Spleen (tissue), 11 donors: ENCODE results near the gene LCAT. TPM values are rescaled to one million over a fixed set of nuclear protein-coding genes. Genes with fewer than 3 reads are reported as not detected.
A peak's percentile ranks its signal among the peaks of the same experiment; 100 is the strongest.

ENCODE experiments used
- DNase-seq: peaks from one replicate; pipeline ENCODE4 v3.0.0-alpha.2; 2020
- H3K27ac ChIP-seq, 8 donors: fragments of 200-600 bp; sonication (generic) in 7 of 8; 1 replicate in 4 of 8; 2 replicates in 4 of 8; pipeline versions ENCODE4 v1.5.0 to v1.8.0; 2016 to 2021; ENCODE audit warnings: inconsistent platforms in 4 of 8, mild to moderate bottlenecking in 4 of 8, moderate library complexity in 1 of 8
- H3K27me3 ChIP-seq, 7 donors: fragments of 200-600 bp; sonication (generic) in 6 of 7; replicated peaks in 1 of 7; 1 replicate in 4 of 7; 2 replicates in 3 of 7; pipeline versions ENCODE4 v1.5.0 to v1.8.0; 2016 to 2021; ENCODE audit warnings: inconsistent platforms in 3 of 7, mild to moderate bottlenecking in 1 of 7
- H3K36me3 ChIP-seq, 6 donors: fragments of 200-600 bp; sonication (generic) in 5 of 6; 1 replicate in 4 of 6; 2 replicates in 2 of 6; pipeline versions ENCODE4 v1.5.0 to v1.8.0; 2016 to 2021; ENCODE audit warnings: inconsistent platforms in 2 of 6
- H3K4me1 ChIP-seq, 6 donors: fragments of 200-600 bp; sonication (generic) in 5 of 6; 1 replicate in 3 of 6; 2 replicates in 3 of 6; pipeline versions ENCODE4 v1.5.0 to v1.8.0; 2016 to 2021; ENCODE audit warnings: inconsistent platforms in 3 of 6
- H3K4me3 ChIP-seq, 8 donors: fragments of 200-600 bp; sonication (generic) in 7 of 8; 1 replicate in 4 of 8; 2 replicates in 4 of 8; pipeline versions ENCODE4 v1.5.0 to v1.8.0; 2016 to 2021; ENCODE audit warnings: inconsistent platforms in 4 of 8, mild to moderate bottlenecking in 4 of 8, moderate library complexity in 2 of 8
- H3K9me3 ChIP-seq, 8 donors: fragments of 200-600 bp; sonication (generic) in 7 of 8; 1 replicate in 4 of 8; 2 replicates in 4 of 8; pipeline versions ENCODE4 v1.5.0 to v1.8.0; 2016 to 2021; ENCODE audit warnings: inconsistent platforms in 4 of 8
- POLR2A ChIP-seq, 3 donors: fragments of 450-650 bp; IDR thresholded peaks; one replicate each; pipeline ENCODE4 v1.5.1; 2017; ENCODE audit warnings: antibody characterized with exemption in 3 of 3, mild to moderate bottlenecking in 1 of 3
- POLR2AphosphoS5 ChIP-seq, 3 donors: sonication (generic); formaldehyde crosslinking; IDR thresholded peaks; one replicate each; pipeline ENCODE4 v1.5.1; 2017; ENCODE audit warnings: antibody characterized with exemption in 3 of 3
- WGBS, 5 donors: extraction: QIAGEN DNeasy Blood & Tissue Kit in 3 of 5; methylation state at CpG; one replicate each; pipeline versions ENCODE4 v1.1.5 to v1.1.7; 2013 to 2018; 5-methylcytosine and 5-hydroxymethylcytosine counted together
- intact Hi-C: fragments of 100-400 bp; cut with DNase I; formaldehyde crosslinking; loops from one replicate; pipeline ENCODE4 v1.15.0; 2023; ENCODE audit warnings: low total_unique reads
- polyA plus RNA-seq, 3 donors: library from polyadenylated mRNA; stranded (reverse); fragments of 200-250 nt; gene quantifications; one replicate each; pipeline ENCODE4 v1.2.1, GENCODE V29; 2013
- total RNA-seq, 7 donors: library from RNA; depleted of rRNA in 3 of 7; stranded (reverse); fragments of >200 nt in 3 of 7; fragmentation: NEBNext Ultra II Directional in 4 of 7; extraction: Animal tissue kit (Norgen Biotek cat#: 25700) in 4 of 7; gene quantifications; one replicate each; pipeline versions ENCODE4 v1.1.0 to v1.2.1, GENCODE V29; 2016 to 2021
- TF ChIP-seq, protein P1 (sequence below), 11 experiments: fragments of 200-600 bp in 7 of 11; fragments of 450-650 bp in 4 of 11; sonication (generic) in 4 of 11; IDR thresholded peaks in 8 of 11; conservative IDR thresholded peaks in 3 of 11; 1 replicate in 7 of 11; 2 replicates in 4 of 11; pipeline versions ENCODE4 v1.4.0 to v1.8.0; 2016 to 2021; ENCODE audit warnings: antibody characterized with exemption in 11 of 11, inconsistent platforms in 4 of 11, mild to moderate bottlenecking in 1 of 11
- donor health status: healthy with polysubstance abuse.
- donor health status: DM: no; HTN: no; CAD: no; lungs with moderate emphysema.
- donor health status: DM: no; HTN: no; CAD: no.
- donor health status: Bipolar disorder and iron deficiency.
- donor health status: healthy.
- donor health status: DM: no; HTN: no; CAD: no.
- donor health status: DM: yes; HTN: yes; CAD: no.

Gene LCAT
- total and polyA plus RNA-seq, 10 donors: 5.2 to 51.6 (median 17.0) TPM

DNA sequence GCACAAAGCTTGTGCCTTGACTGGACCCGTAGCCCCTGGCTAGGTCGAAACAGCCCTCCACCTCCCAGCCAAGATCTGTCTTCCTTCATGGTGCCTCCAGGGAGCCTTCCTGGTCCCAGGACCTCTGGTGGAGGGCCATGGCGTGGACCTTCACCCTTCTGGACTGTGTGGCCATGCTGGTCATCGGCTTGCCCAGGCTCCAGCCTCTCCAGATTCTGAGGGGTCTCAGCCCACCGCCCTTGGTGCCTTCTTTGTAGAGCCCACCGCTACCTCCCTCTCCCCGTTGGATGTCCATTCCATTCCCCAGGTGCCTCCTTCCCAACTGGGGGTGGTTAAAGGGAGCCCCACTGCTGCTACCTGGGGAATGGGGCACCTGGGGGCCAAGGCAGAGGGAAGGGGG is 15.8 kb downstream of the LCAT start:
- TF ChIP-seq POLR2AphosphoS5 (IDR thresholded peaks at IDR 0.05) (no peak), POLR2A (IDR thresholded peaks at IDR 0.05) (no peak)
- Histone ChIP-seq H3K4me1 (peaks cover 8 to 54% (median 26%) of the 10 kb centered on the region in 6 donors), H3K36me3 (peaks cover 0 to 96% (median 46%) of the 10 kb centered on the region in 6 donors), H3K27me3 (no peaks in the 10 kb centered on the region), H3K27ac (peak overlapping the region in 1 of 8 donors; percentile 27), H3K9me3 (no peaks in the 10 kb centered on the region), H3K4me3 (no peak overlapping the region)
- DNase-seq: peak; percentile 72
- 84 to 90% (median 87%) methylated on average over 5 to 7 of the region's 7 CpGs for WGBS, 5 donors
- intact Hi-C loops: loop anchor here (10.0 kb wide), 1 partner anchor 253 kb away; no protein-coding TSS in a partner anchor

DNA sequence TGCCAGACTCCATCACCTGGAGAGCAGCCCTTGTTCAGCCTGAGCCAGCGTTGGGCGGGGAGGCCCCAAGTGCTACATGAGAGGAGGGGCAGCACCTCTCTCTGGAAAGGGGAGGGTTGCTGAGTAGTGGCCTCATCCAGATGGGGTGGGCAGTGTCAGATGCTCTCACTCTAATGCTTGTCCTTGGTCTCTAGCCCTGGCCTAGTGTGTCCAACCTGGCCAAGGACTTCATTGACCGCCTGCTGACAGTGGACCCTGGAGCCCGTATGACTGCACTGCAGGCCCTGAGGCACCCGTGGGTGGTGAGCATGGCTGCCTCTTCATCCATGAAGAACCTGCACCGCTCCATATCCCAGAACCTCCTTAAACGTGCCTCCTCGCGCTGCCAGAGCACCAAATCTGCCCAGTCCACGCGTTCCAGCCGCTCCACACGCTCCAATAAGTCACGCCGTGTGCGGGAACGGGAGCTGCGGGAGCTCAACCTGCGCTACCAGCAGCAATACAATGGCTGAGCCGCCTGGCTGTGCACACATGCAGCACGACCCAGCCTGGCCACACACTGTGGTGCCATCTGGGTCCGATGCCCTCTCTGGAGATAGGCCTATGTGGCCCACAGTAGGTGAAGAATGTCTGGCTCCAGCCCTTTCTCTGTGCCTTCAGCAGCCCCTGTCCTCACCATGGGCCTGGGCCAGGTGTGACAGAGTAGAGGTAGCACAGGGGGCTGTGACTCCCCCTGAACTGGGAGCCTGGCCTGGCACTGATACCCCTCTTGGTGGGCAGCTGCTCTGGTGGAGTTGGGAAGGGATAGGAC is 16.6 kb downstream of the LCAT start:
- Histone ChIP-seq H3K9me3 (no peaks in the 10 kb centered on the region), H3K4me3 (no peak overlapping the region), H3K4me1 (peaks cover 8 to 54% (median 26%) of the 10 kb centered on the region in 6 donors), H3K27ac (peak overlapping the region in 3 of 8 donors; percentile 42 to 72 (median 59)), H3K36me3 (peaks cover 0 to 96% (median 41%) of the 10 kb centered on the region in 6 donors), H3K27me3 (no peaks in the 10 kb centered on the region)
- DNase-seq: no peak
- WGBS, 5 donors: 93 to 96% (median 93%) methylated on average over 19 to 22 of the region's 22 CpGs
- TF ChIP-seq POLR2AphosphoS5 (IDR thresholded peaks at IDR 0.05) (peak in 2 of 3 donors; percentile 48 to 69), POLR2A (IDR thresholded peaks at IDR 0.05) (no peak)
- TF ChIP-seq, protein P1, sequence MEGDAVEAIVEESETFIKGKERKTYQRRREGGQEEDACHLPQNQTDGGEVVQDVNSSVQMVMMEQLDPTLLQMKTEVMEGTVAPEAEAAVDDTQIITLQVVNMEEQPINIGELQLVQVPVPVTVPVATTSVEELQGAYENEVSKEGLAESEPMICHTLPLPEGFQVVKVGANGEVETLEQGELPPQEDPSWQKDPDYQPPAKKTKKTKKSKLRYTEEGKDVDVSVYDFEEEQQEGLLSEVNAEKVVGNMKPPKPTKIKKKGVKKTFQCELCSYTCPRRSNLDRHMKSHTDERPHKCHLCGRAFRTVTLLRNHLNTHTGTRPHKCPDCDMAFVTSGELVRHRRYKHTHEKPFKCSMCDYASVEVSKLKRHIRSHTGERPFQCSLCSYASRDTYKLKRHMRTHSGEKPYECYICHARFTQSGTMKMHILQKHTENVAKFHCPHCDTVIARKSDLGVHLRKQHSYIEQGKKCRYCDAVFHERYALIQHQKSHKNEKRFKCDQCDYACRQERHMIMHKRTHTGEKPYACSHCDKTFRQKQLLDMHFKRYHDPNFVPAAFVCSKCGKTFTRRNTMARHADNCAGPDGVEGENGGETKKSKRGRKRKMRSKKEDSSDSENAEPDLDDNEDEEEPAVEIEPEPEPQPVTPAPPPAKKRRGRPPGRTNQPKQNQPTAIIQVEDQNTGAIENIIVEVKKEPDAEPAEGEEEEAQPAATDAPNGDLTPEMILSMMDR (IDR thresholded peaks at IDR 0.05 in 8 of 11, conservative IDR thresholded peaks at IDR 0.05 in 3 of 11): no peak
- intact Hi-C loops: loop anchor here (10.0 kb wide), 1 partner anchor 253 kb away; no protein-coding TSS in a partner anchor

DNA sequence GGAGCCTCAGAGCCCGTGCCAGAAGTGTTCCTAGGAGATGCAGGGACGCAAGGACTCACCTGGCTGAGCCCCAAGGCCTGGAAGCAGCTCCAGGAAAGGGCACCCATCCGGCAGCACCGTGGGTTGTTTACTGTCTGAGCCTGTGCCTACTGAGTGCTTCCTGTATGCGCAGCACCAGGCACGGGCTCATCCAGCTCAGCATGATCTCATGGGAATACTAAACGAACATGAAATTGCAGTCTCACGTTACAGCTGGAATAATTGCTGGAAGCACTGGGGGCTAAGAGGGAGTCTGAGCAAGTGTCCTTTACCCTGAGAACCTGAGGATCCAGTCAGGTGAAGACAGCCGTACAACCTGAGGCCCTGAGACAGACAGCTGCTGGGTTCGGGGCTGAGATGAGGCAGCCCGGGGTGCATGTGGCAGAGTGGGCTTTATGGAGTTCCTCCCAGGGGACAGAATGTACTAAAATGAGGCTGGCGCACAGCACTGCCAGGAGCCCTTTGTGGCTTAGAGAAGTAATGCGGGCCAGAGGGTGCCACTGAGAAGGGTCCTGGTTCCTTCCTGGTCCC is 17.7 kb downstream of the LCAT start:
- Histone ChIP-seq H3K36me3 (peaks cover 0 to 96% (median 32%) of the 10 kb centered on the region in 6 donors), H3K4me3 (no peak overlapping the region), H3K27me3 (no peaks in the 10 kb centered on the region), H3K9me3 (no peaks in the 10 kb centered on the region), H3K27ac (peak overlapping the region in 5 of 8 donors; percentile 32 to 72 (median 44)), H3K4me1 (peaks cover 8 to 54% (median 26%) of the 10 kb centered on the region in 6 donors)
- DNase-seq: peak; percentile 77
- 46 to 67% (median 65%) methylated on average over 10 to 13 of the region's 13 CpGs for WGBS, 5 donors
- TF ChIP-seq POLR2AphosphoS5 (IDR thresholded peaks at IDR 0.05): peak in 1 of 3 donors; percentile 42
- TF ChIP-seq POLR2A (IDR thresholded peaks at IDR 0.05): no peak
- TF ChIP-seq, protein P1 (IDR thresholded peaks at IDR 0.05 in 8 of 11, conservative IDR thresholded peaks at IDR 0.05 in 3 of 11): no peak
- intact Hi-C loops: loop anchor here (10.0 kb wide), 1 partner anchor 251 kb away; no protein-coding TSS in a partner anchor

DNA sequence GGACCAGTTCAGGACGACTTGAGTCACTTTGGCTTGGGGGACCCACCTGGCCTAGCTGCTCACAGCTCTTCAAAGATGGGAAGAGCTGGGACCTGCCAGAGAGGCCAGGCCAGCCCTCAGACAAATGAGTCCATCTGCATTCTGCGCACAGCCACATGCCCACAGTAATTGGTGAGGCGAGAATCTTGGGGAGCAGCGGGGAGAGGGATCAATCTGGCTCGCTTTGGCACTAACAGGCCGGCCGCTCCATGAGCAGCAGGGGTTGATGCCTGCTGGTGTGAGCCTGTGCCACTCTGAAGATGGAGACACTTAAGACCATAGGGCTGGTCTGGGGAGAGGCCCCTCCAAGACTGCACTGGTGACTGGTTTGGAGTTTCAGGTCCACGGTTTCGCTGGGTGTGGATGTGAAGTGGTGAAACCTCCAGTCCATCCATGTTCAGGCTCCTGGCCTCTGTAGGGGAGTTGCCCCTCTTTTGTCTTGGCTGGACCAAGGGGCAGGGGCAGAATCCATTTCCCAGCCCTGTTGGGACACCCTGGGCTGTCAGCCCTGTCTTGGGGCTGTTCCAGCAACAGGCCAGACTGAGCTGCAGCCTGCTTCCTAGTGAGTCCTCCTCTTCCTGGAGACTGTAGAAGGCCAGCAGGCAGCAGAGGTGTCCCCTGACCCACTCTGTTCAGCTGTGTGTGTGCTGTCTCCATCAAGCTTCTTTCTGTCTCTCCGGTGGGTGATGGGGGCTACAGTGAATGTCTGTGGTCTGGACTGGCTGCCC is 19.6 kb downstream of the LCAT start:
- H3K36me3 ChIP-seq: peaks cover 0 to 94% (median 20%) of the 10 kb centered on the region in 6 donors
- H3K27ac ChIP-seq: no peak overlapping the region
- no peak for DNase-seq
- TF ChIP-seq POLR2AphosphoS5 (IDR thresholded peaks at IDR 0.05) (no peak), POLR2A (IDR thresholded peaks at IDR 0.05) (no peak)
- TF ChIP-seq, protein P1 (IDR thresholded peaks at IDR 0.05 in 8 of 11, conservative IDR thresholded peaks at IDR 0.05 in 3 of 11): no peak
- intact Hi-C loops: loop anchor here (10.0 kb wide), 1 partner anchor 250 kb away; no protein-coding TSS in a partner anchor
- 87 to 98% (median 96%) methylated on average over 8 to 10 of the region's 10 CpGs for WGBS, 5 donors
- peaks cover 8 to 60% (median 28%) of the 10 kb centered on the region in 6 donors for H3K4me1 ChIP-seq
- H3K4me3 ChIP-seq: no peak overlapping the region
- H3K9me3 ChIP-seq: no peaks in the 10 kb centered on the region
- H3K27me3 ChIP-seq: no peaks in the 10 kb centered on the region
